ENCODE measurements around the gene ARHGEF26.

Gene ARHGEF26

GRCh38 chr3:154195620-154196356, 74.6 kb downstream of the ARHGEF26 start:
- Histone ChIP-seq H3K9me3 (no peaks in the 10 kb centered on the region), H3K36me3 (no peaks in the 10 kb centered on the region), H3K27ac (no peak overlapping the region), H3K27me3 (no peaks in the 10 kb centered on the region), H3K4me3 (ENCODE audit: low read depth in 1 of 2, low read length in 1 of 2) (no peak overlapping the region), H3K4me1 (ENCODE audit: control insufficient read depth in 1 of 2, insufficient read depth in 1 of 2, low read depth in 1 of 2, low read length in 1 of 2) (peaks cover 8 to 26% of the 10 kb centered on the region in 2 experiments)
- TF ChIP-seq CTCF (IDR thresholded peaks at IDR 0.05), result no peak

GRCh38 chr3:154197751-154198150, 76.6 kb downstream of the ARHGEF26 start:
- Histone ChIP-seq H3K4me1 (ENCODE audit: control insufficient read depth in 1 of 2, insufficient read depth in 1 of 2, low read depth in 1 of 2, low read length in 1 of 2) (peaks cover 8 to 26% of the 10 kb centered on the region in 2 experiments), H3K27ac (no peak overlapping the region), H3K4me3 (ENCODE audit: low read depth in 1 of 2, low read length in 1 of 2) (no peak overlapping the region), H3K27me3 (no peaks in the 10 kb centered on the region), H3K36me3 (no peaks in the 10 kb centered on the region), H3K9me3 (no peaks in the 10 kb centered on the region)
- TF ChIP-seq CTCF (IDR thresholded peaks at IDR 0.05), result no peak

- Histone ChIP-seq H3K9me3 (no peaks in the 10 kb centered on the region), H3K4me3 (ENCODE audit: low read depth in 1 of 2, low read length in 1 of 2) (no peak overlapping the region), H3K27me3 (no peaks in the 10 kb centered on the region), H3K36me3 (no peaks in the 10 kb centered on the region), H3K27ac (no peak overlapping the region), H3K4me1 (ENCODE audit: control insufficient read depth in 1 of 2, insufficient read depth in 1 of 2, low read depth in 1 of 2, low read length in 1 of 2) (no peaks in the 10 kb centered on the region)
- no peak for TF ChIP-seq CTCF (IDR thresholded peaks at IDR 0.05)
Observed at GRCh38 chr3:154209499-154209898, 88.3 kb downstream of the ARHGEF26 start.

GRCh38 chr3:154210986-154211385, 89.8 kb downstream of the ARHGEF26 start:
- Histone ChIP-seq H3K27ac (no peak overlapping the region), H3K4me3 (ENCODE audit: low read depth in 1 of 2, low read length in 1 of 2) (no peak overlapping the region), H3K36me3 (no peaks in the 10 kb centered on the region), H3K4me1 (ENCODE audit: control insufficient read depth in 1 of 2, insufficient read depth in 1 of 2, low read depth in 1 of 2, low read length in 1 of 2) (no peaks in the 10 kb centered on the region), H3K27me3 (no peaks in the 10 kb centered on the region), H3K9me3 (no peaks in the 10 kb centered on the region)
- TF ChIP-seq CTCF (IDR thresholded peaks at IDR 0.05), result no peak

GRCh38 chr3:154214306-154214705, 93.1 kb downstream of the ARHGEF26 start:
- Histone ChIP-seq H3K4me3 (ENCODE audit: low read depth in 1 of 2, low read length in 1 of 2) (no peak overlapping the region), H3K4me1 (ENCODE audit: control insufficient read depth in 1 of 2, insufficient read depth in 1 of 2, low read depth in 1 of 2, low read length in 1 of 2) (no peaks in the 10 kb centered on the region), H3K27me3 (no peaks in the 10 kb centered on the region), H3K36me3 (no peaks in the 10 kb centered on the region), H3K27ac (no peak overlapping the region), H3K9me3 (no peaks in the 10 kb centered on the region)
- TF ChIP-seq CTCF (IDR thresholded peaks at IDR 0.05), result no peak
